Measurements from ENCODE around the gene PDE11A.

The PDE11A gene

GRCh38 chr2:177724398-177725287, 347.9 kb downstream of the PDE11A start:
- peak; percentile 76 for DNase-seq (ENCODE audit: low spot score)

- no peak for DNase-seq (ENCODE audit: low spot score)
Observed at GRCh38 chr2:177723235-177723634, 349.3 kb downstream of the PDE11A start.

GRCh38 chr2:177721818-177722567, 350.6 kb downstream of the PDE11A start:
- no peak for DNase-seq (ENCODE audit: low spot score)

GRCh38 chr2:177721087-177721486, 351.5 kb downstream of the PDE11A start:
- DNase-seq (ENCODE audit: low spot score), result no peak

- DNase-seq (ENCODE audit: low spot score), result no peak
Observed at GRCh38 chr2:177717831-177718618, 354.6 kb downstream of the PDE11A start.

- DNase-seq (ENCODE audit: low spot score), result no peak
Observed at GRCh38 chr2:177716484-177716883, 356.1 kb downstream of the PDE11A start.

GRCh38 chr2:177715771-177716170, 356.8 kb downstream of the PDE11A start:
- DNase-seq (ENCODE audit: low spot score), result no peak

GRCh38 chr2:177714704-177715103, 357.9 kb downstream of the PDE11A start:
- DNase-seq (ENCODE audit: low spot score), result peak; percentile 3

- no peak for DNase-seq (ENCODE audit: low spot score)
Observed at GRCh38 chr2:177712462-177712861, 360.1 kb downstream of the PDE11A start.

GRCh38 chr2:177711483-177712265, 360.9 kb downstream of the PDE11A start:
- DNase-seq (ENCODE audit: low spot score), result no peak

- no peak for DNase-seq (ENCODE audit: low spot score)
Observed at GRCh38 chr2:177710889-177711288, 361.7 kb downstream of the PDE11A start.

- no peak for DNase-seq (ENCODE audit: low spot score)
Observed at GRCh38 chr2:177709986-177710401, 362.6 kb downstream of the PDE11A start.

- peak; percentile 34 for DNase-seq (ENCODE audit: low spot score)
Observed at GRCh38 chr2:177708660-177709444, 363.7 kb downstream of the PDE11A start.

GRCh38 chr2:177708106-177708505, 364.5 kb downstream of the PDE11A start:
- no peak for DNase-seq (ENCODE audit: low spot score)

- DNase-seq (ENCODE audit: low spot score), result no peak
Observed at GRCh38 chr2:177705511-177706173, 366.9 kb downstream of the PDE11A start.

GRCh38 chr2:177703159-177703558, 369.4 kb downstream of the PDE11A start:
- DNase-seq (ENCODE audit: low spot score), result no peak

GRCh38 chr2:177698281-177698680, 374.3 kb downstream of the PDE11A start:
- DNase-seq (ENCODE audit: low spot score), result no peak

- DNase-seq (ENCODE audit: low spot score), result no peak
Observed at GRCh38 chr2:177694348-177694747, 378.2 kb downstream of the PDE11A start.

- no peak for DNase-seq (ENCODE audit: low spot score)
Observed at GRCh38 chr2:177693658-177694339, 378.8 kb downstream of the PDE11A start.

Data from Ammon's horn (tissue), 1 donor.